GM12874 (cell line): ENCODE data around the gene GUCY2D.

Source experiments
- CTCF ChIP-seq: IDR thresholded peaks from 2 replicates; pipeline ENCODE4 v1.5.1; 2011; ENCODE audit warnings: low read depth, mild to moderate bottlenecking, control low read depth, low read length, moderate library complexity; ENCODE audit not compliant: insufficient read depth

GUCY2D gene

GRCh38 chr17:8062435-8062806, 60.0 kb downstream of the GUCY2D start:
- TF ChIP-seq CTCF: no peak

- no peak for TF ChIP-seq CTCF
Observed at GRCh38 chr17:8062807-8063483, 60.5 kb downstream of the GUCY2D start.

GRCh38 chr17:8063761-8064534, 61.5 kb downstream of the GUCY2D start:
- TF ChIP-seq CTCF: no peak

- no peak for TF ChIP-seq CTCF
Observed at GRCh38 chr17:8064561-8065019, 62.2 kb downstream of the GUCY2D start.

GRCh38 chr17:8066841-8067775, 64.7 kb downstream of the GUCY2D start:
- TF ChIP-seq CTCF: no peak

- no peak for TF ChIP-seq CTCF
Observed at GRCh38 chr17:8067806-8068205, 65.4 kb downstream of the GUCY2D start.
